Loucy (cell line): Measurements from ENCODE around the gene NEK6.

ENCODE experiments used
- H2AFZ ChIP-seq: fragments of 200-600 bp; sonication (generic); 2 replicates; pipeline ENCODE4 v1.6.0; 2016; ENCODE audit warnings: antibody characterized with exemption, mild to moderate bottlenecking, low read length, moderate library complexity
- H3F3A ChIP-seq: fragments of 200-600 bp; 2 replicates; pipeline ENCODE4 v1.6.0; 2016; ENCODE audit warnings: antibody characterized with exemption, low read depth, mild to moderate bottlenecking
- H3K27me3 ChIP-seq: fragments of 200-600 bp; sonication (generic); 2 replicates; pipeline ENCODE4 v1.6.1; 2014; ENCODE audit warnings: low read length, mild to moderate bottlenecking; ENCODE audit not compliant: insufficient read depth, poor library complexity, severe bottlenecking
- H3K36me3 ChIP-seq: fragments of 200-600 bp; sonication (generic); 2 replicates; pipeline ENCODE4 v1.6.1; 2016; ENCODE audit warnings: low read length; ENCODE audit not compliant: insufficient read depth
- H3K4me1 ChIP-seq: fragments of 200-600 bp; sonication (generic); 2 replicates; pipeline ENCODE4 v1.5.1; 2014; ENCODE audit warnings: low read length, mild to moderate bottlenecking; ENCODE audit not compliant: insufficient read depth, poor library complexity, severe bottlenecking
- H3K4me2 ChIP-seq: fragments of 200-600 bp; sonication (generic); 2 replicates; pipeline ENCODE4 v1.6.0; 2014; ENCODE audit warnings: antibody characterized with exemption, low read length, low read depth, mild to moderate bottlenecking; ENCODE audit not compliant: poor library complexity, severe bottlenecking
- H3K4me3 ChIP-seq: fragments of 200-600 bp; sonication (generic); 2 replicates; pipeline ENCODE4 v1.5.1; 2014; ENCODE audit warnings: low read length, mild to moderate bottlenecking, mixed read lengths; ENCODE audit not compliant: poor library complexity, severe bottlenecking
- H3K79me2 ChIP-seq: fragments of 200-600 bp; sonication (generic); 2 replicates; pipeline ENCODE4 v1.6.1; 2014; ENCODE audit warnings: low read length; ENCODE audit not compliant: insufficient read depth
- H3K9ac ChIP-seq: fragments of 200-600 bp; sonication (generic); 2 replicates; pipeline ENCODE4 v1.6.0; 2014; ENCODE audit warnings: mild to moderate bottlenecking, low read depth, low read length, moderate library complexity; ENCODE audit not compliant: poor library complexity, severe bottlenecking
- H3K9me2 ChIP-seq: fragments of 200-600 bp; sonication (generic); replicated peaks from 2 replicates; pipeline ENCODE4 v1.6.1; 2016; ENCODE audit warnings: low read depth, low read length, mixed read lengths
- H3K9me3 ChIP-seq: fragments of 200-600 bp; sonication (generic); 2 replicates; pipeline ENCODE4 v1.6.1; 2014; ENCODE audit warnings: mild to moderate bottlenecking, antibody characterized with exemption, low read length, low read depth; ENCODE audit not compliant: insufficient read depth
- H4K20me1 ChIP-seq: fragments of 200-600 bp; sonication (generic); 2 replicates; pipeline ENCODE4 v1.6.0; 2014; ENCODE audit warnings: antibody characterized with exemption, low read length, mild to moderate bottlenecking; ENCODE audit not compliant: insufficient read depth, poor library complexity, severe bottlenecking
- EZH2phosphoT487 ChIP-seq: fragments of 200-600 bp; IDR thresholded peaks from 2 replicates; pipeline ENCODE4 v1.6.1; 2018; ENCODE audit warnings: antibody characterized with exemption, mild to moderate bottlenecking, moderate library complexity, borderline replicate concordance
- TF ChIP-seq, protein P1 (sequence below): fragments of 200-600 bp; sonication (generic); conservative IDR thresholded peaks from 2 replicates; pipeline ENCODE4 v1.5.1; 2014; ENCODE audit warnings: mild to moderate bottlenecking, antibody characterized with exemption, low read length

Gene NEK6

GRCh38 chr9:124345063-124345462, 87.3 kb downstream of the NEK6 start:
- H3K36me3 ChIP-seq: peaks cover 18% of the 10 kb centered on the region; the same call in 1 of the 2 replicates
- no peaks in the 10 kb centered on the region for H3F3A ChIP-seq
- no peak overlapping the region for H3K4me2 ChIP-seq
- H3K9ac ChIP-seq: no peak overlapping the region
- H3K4me3 ChIP-seq: no peak overlapping the region
- no peak overlapping the region for H2AFZ ChIP-seq
- no peaks in the 10 kb centered on the region for H3K27me3 ChIP-seq
- H3K4me1 ChIP-seq: no peaks in the 10 kb centered on the region
- no peaks in the 10 kb centered on the region for H3K9me3 ChIP-seq
- H4K20me1 ChIP-seq: no peaks in the 10 kb centered on the region
- no peak for TF ChIP-seq EZH2phosphoT487
- TF ChIP-seq, protein P1, sequence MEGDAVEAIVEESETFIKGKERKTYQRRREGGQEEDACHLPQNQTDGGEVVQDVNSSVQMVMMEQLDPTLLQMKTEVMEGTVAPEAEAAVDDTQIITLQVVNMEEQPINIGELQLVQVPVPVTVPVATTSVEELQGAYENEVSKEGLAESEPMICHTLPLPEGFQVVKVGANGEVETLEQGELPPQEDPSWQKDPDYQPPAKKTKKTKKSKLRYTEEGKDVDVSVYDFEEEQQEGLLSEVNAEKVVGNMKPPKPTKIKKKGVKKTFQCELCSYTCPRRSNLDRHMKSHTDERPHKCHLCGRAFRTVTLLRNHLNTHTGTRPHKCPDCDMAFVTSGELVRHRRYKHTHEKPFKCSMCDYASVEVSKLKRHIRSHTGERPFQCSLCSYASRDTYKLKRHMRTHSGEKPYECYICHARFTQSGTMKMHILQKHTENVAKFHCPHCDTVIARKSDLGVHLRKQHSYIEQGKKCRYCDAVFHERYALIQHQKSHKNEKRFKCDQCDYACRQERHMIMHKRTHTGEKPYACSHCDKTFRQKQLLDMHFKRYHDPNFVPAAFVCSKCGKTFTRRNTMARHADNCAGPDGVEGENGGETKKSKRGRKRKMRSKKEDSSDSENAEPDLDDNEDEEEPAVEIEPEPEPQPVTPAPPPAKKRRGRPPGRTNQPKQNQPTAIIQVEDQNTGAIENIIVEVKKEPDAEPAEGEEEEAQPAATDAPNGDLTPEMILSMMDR: no peak
- no peaks in the 10 kb centered on the region for H3K9me2 ChIP-seq
- H3K79me2 ChIP-seq: no peaks in the 10 kb centered on the region

DNA sequence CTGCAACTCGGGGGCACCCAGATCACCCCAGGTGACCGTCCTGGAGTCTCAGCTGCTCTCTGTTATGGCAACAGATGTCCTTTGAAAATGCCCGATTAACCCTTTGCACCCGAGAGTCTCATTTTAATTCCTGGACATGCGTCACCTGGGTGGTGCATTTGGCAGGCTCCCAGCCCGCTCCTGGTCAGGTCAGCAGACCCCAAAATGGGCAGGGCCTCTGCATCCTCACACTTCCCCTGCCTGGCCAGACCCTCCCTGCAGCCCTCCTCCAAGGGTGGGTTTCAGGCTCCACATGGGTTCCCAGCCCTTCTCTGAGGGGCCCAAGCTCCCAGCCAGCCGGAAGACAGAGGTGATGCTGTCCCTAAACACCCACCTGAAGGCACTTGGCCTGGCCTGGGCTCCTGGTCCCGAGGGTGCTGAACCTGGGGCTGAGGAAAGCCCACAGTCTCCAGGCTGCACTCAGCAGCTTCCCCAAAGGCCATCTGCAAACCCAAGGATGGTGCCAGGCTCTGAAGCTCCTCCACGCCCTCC, 88.1 kb downstream of the NEK6 start:
- Histone ChIP-seq H3K9me2 (no peaks in the 10 kb centered on the region), H2AFZ (no peak overlapping the region), H3K79me2 (no peaks in the 10 kb centered on the region), H3K9me3 (no peaks in the 10 kb centered on the region), H3K4me3 (no peak overlapping the region), H4K20me1 (no peaks in the 10 kb centered on the region), H3K9ac (no peak overlapping the region), H3K27me3 (no peaks in the 10 kb centered on the region), H3F3A (no peaks in the 10 kb centered on the region), H3K36me3 (peaks cover 25% of the 10 kb centered on the region; the same call in 1 of the 2 replicates), H3K4me1 (no peaks in the 10 kb centered on the region), H3K4me2 (no peak overlapping the region)
- TF ChIP-seq EZH2phosphoT487: no peak
- TF ChIP-seq, protein P1: no peak

DNA sequence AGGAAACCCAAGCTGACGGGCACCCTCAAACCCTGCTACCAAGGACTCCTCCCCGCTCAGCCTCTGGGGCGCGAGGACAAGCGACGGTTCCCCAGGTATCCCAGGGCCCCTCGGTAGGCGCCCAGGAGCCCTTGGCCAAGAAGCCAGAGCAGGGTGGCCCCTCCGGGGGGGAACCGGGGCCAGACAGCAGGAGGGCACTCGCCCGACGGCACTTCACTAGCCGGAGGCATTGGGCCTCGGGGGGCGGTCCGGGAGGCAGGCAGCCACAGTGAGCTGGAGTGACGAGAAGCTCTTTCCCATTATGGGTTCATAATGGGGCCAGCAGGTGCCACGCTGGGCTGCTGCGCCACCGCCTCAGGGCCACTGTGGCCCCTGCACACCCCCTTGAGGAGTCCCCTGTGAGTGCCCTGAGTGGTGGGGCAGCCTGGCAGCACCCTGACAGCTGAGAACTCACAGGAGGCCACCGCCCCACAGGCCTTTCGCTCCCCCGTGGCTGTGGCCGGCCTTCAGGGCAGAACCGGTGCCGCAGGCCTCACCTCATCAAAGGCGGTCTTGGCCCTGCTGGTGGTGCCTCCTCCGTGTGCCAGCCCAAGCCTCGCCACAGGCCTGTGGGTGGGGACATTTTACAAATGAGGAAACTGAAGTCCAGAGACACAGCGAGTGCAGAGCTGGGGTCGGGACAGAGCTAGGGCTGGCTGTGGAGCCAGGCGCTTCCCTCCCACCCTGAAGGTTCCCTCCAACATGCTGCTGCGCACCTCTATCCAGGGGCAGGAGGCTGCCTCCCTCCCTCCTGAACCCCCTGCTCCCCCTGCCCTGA, 88.8 kb downstream of the NEK6 start:
- no peaks in the 10 kb centered on the region for H4K20me1 ChIP-seq
- H3K4me1 ChIP-seq: no peaks in the 10 kb centered on the region
- TF ChIP-seq, protein P1: no peak
- no peak for TF ChIP-seq EZH2phosphoT487
- no peak overlapping the region for H3K4me3 ChIP-seq
- no peak overlapping the region for H2AFZ ChIP-seq
- no peak overlapping the region for H3K9ac ChIP-seq
- no peaks in the 10 kb centered on the region for H3K9me2 ChIP-seq
- peaks cover 33% of the 10 kb centered on the region; the same call in 1 of the 2 replicates for H3K36me3 ChIP-seq
- no peak overlapping the region for H3K4me2 ChIP-seq
- no peaks in the 10 kb centered on the region for H3K27me3 ChIP-seq
- no peaks in the 10 kb centered on the region for H3K9me3 ChIP-seq
- H3F3A ChIP-seq: no peaks in the 10 kb centered on the region
- no peaks in the 10 kb centered on the region for H3K79me2 ChIP-seq
